ENCODE results near the gene TXLNG.
"Not testable (repeated sequence)": the region's sequence is repeated elsewhere in the genome, so short reads cannot be mapped to it uniquely, and the experiment has no call there.

Gene TXLNG

GRCh38 chrX:16839219-16839851 lies 53.1 kb downstream of the TXLNG start:
- DNase-seq, result no peak

GRCh38 chrX:16839852-16840460 lies 53.7 kb downstream of the TXLNG start:
- no peak for DNase-seq

- DNase-seq, result no peak
Observed at GRCh38 chrX:16842684-16843083, 56.4 kb downstream of the TXLNG start.

GRCh38 chrX:16843208-16843909 lies 57.1 kb downstream of the TXLNG start:
- no peak for DNase-seq

GRCh38 chrX:16845686-16846085 lies 59.4 kb downstream of the TXLNG start:
- no peak for DNase-seq

- DNase-seq, result no peak
Observed at GRCh38 chrX:16848541-16848940, 62.3 kb downstream of the TXLNG start.

- DNase-seq, result no peak
Observed at GRCh38 chrX:16851421-16851820, 65.2 kb downstream of the TXLNG start.

GRCh38 chrX:16851827-16852226 lies 65.6 kb downstream of the TXLNG start:
- no peak for DNase-seq

- no peak for DNase-seq
Observed at GRCh38 chrX:16852617-16853179, 66.4 kb downstream of the TXLNG start.

- DNase-seq, result no peak
Observed at GRCh38 chrX:16853537-16853936, 67.3 kb downstream of the TXLNG start.

GRCh38 chrX:16855363-16856075 lies 69.3 kb downstream of the TXLNG start:
- no peak for DNase-seq

GRCh38 chrX:16856076-16856404 lies 69.8 kb downstream of the TXLNG start:
- DNase-seq, result not testable (repeated sequence)

GRCh38 chrX:16856744-16857143 lies 70.5 kb downstream of the TXLNG start:
- DNase-seq, result no peak

- no peak for DNase-seq
Observed at GRCh38 chrX:16862829-16863228, 76.6 kb downstream of the TXLNG start.

- no peak for DNase-seq
Observed at GRCh38 chrX:16867947-16868346, 81.7 kb downstream of the TXLNG start.

- no peak for DNase-seq
Observed at GRCh38 chrX:16868920-16869319, 82.7 kb downstream of the TXLNG start.

- DNase-seq, result peak; percentile 49
Observed at GRCh38 chrX:16869393-16870094, 83.3 kb downstream of the TXLNG start.

- DNase-seq, result peak; percentile 96
Observed at GRCh38 chrX:16870095-16870861, 84.0 kb downstream of the TXLNG start, which contains the start of gene RBBP7. Gene RBBP7, minus strand, starts transcription at chrX:16870362. Its CDS starts 309 bp downstream, at chrX:16870053.

GRCh38 chrX:16870862-16871815 lies 84.9 kb downstream of the TXLNG start:
- DNase-seq, result no peak

- no peak for DNase-seq
Observed at GRCh38 chrX:16873106-16873505, 86.8 kb downstream of the TXLNG start.
